ENCODE data around the gene FOXO3.

Gene FOXO3

DNA sequence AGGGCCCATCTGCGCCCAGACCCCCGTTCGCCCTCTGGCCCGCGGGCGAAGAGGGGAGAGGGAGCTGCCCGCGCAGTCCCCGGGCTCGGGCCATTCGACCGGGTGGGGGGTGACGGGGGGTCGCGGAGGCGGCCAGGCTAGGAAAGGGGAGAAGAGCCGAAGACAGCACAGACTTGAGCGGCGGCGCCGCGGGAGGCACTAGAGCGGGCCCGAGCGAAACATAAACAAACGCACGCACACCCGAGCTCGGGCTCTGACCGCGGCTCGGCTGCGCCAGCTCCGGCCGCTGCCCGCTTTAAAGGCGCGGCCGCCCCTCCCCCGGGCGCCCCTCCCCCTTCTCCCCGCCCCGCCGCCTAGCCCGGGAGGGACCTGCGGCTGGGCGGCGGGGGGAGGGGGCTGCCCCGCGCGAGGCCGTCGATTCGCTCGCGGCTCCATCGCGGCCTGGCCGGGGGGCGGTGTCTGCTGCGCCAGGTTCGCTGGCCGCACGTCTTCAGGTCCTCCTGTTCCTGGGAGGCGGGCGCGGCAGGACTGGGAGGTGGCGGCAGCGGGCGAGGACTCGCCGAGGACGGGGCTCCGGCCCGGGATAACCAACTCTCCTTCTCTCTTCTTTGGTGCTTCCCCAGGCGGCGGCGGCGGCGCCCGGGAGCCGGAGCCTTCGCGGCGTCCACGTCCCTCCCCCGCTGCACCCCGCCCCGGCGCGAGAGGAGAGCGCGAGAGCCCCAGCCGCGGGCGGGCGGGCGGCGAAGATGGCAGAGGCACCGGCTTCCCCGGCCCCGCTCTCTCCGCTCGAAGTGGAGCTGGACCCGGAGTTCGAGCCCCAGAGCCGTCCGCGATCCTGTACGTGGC lies at the start of gene FOXO3:
Gene FOXO3 (plus strand): TSS at position 455 of the 846 bp plus-strand sequence. CDS start 292 bp downstream, at position 747.
- TF ChIP-seq, protein P1, sequence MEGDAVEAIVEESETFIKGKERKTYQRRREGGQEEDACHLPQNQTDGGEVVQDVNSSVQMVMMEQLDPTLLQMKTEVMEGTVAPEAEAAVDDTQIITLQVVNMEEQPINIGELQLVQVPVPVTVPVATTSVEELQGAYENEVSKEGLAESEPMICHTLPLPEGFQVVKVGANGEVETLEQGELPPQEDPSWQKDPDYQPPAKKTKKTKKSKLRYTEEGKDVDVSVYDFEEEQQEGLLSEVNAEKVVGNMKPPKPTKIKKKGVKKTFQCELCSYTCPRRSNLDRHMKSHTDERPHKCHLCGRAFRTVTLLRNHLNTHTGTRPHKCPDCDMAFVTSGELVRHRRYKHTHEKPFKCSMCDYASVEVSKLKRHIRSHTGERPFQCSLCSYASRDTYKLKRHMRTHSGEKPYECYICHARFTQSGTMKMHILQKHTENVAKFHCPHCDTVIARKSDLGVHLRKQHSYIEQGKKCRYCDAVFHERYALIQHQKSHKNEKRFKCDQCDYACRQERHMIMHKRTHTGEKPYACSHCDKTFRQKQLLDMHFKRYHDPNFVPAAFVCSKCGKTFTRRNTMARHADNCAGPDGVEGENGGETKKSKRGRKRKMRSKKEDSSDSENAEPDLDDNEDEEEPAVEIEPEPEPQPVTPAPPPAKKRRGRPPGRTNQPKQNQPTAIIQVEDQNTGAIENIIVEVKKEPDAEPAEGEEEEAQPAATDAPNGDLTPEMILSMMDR (IDR thresholded peaks at IDR 0.05; ENCODE audit: low read depth, low read length): no peak
- Histone ChIP-seq H3K4me3 (ENCODE audit: low read depth, low read length) (peak within 1 kb of the TSS; percentile 98), H3K27me3 (ENCODE audit: insufficient read depth, low read depth, severe bottlenecking) (peaks cover 10% of the 10 kb centered on the region), H3K9me3 (ENCODE audit: severe bottlenecking) (no peaks in the 10 kb centered on the region), H3K27ac (peak within 1 kb of the TSS; percentile 81), H3K36me3 (no peaks in the 10 kb centered on the region)
- peak; percentile 88 for DNase-seq

DNA sequence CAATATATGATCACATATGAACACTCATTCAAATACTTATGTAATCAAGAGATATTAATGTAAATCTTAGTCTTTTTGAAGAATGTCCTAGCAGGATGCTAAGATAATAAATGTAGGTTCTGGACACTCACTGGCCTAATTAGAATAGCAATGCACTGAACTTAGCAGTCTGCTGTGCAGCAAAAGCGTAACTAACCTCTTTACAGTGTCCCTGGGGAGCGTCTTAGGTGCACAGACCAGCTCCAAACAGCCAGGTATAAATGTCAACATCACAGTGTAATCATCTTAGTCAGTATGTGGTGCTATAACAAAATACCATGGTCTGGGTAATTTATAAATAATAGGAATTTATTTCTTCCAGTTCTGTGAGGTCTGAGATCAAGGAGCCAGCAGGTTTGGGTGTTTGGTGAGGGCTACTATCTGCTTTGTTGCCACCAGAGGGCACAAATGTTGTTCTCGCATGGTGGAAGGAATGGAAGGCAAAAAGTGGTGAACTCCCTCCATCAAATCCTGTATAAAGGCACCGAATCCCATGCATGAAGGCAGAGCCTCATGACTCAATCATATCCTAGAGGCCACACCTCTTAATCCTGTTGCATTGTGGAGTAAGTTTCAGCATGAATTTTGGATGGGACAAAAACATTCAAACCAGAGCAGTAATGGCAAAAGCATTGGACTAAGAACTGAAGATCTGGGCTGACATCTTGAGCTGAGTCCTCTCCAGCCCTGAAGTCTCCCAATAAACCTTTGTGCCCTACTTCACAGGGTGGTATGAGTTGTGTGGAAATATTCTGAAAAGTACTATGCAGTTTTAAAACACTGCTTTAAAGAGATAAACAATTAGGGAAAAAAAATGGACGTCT lies 41.8 kb upstream of the FOXO3 start:
- DNase-seq: no peak
- Histone ChIP-seq H3K36me3 (no peaks in the 10 kb centered on the region), H3K27me3 (ENCODE audit: insufficient read depth, low read depth, severe bottlenecking) (no peaks in the 10 kb centered on the region), H3K4me3 (ENCODE audit: low read depth, low read length) (no peak overlapping the region), H3K27ac (no peak overlapping the region), H3K9me3 (ENCODE audit: severe bottlenecking) (no peaks in the 10 kb centered on the region)
- TF ChIP-seq, protein P1 (IDR thresholded peaks at IDR 0.05; ENCODE audit: low read depth, low read length): peak; percentile 61

DNA sequence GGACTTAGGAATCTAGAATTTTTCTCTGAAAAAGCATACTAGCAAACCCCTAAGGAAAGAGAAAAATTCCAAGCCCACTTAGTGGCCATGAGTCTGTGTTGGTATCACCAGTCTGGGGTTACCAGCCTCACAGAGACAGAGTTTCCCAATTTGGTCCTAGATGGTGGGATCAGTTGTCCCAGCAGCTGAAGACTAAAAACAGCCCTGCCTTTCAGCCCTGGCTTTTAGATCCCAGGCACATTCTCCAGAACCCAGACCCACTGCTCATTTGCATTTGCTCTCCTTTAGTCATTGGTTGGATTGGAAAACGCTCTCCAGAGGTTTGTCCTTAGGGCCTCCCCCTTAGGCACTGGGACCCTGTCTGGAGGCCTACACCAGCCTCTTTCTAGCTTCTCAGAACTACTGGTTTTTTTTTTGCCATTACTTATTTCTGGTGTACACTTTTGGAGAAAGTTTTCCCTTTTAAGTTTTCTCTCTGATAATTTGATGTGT lies 39.1 kb upstream of the FOXO3 start:
- Histone ChIP-seq H3K27ac (no peak overlapping the region), H3K9me3 (ENCODE audit: severe bottlenecking) (no peaks in the 10 kb centered on the region), H3K27me3 (ENCODE audit: insufficient read depth, low read depth, severe bottlenecking) (no peaks in the 10 kb centered on the region), H3K4me3 (ENCODE audit: low read depth, low read length) (no peak overlapping the region), H3K36me3 (no peaks in the 10 kb centered on the region)
- no peak for DNase-seq
- TF ChIP-seq, protein P1 (IDR thresholded peaks at IDR 0.05; ENCODE audit: low read depth, low read length): no peak

DNA sequence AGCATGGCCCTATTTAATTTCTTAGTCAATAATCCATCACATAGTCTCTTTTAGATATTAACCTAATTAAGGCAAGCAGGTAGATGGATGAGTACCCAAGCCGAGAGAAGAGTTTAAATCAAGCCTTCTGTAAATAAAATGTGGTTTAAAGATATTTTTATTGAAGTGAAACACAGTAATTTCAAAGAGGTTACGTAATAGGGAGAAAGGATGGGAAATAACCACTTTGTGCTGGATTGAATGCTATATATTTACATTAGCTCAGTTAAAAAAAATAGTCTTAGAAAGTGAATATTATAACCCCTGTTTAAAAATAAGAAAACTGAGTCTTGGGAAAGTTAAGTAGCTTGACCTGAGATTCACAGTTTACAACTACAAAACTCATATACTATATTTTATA lies 37.0 kb upstream of the FOXO3 start:
- no peaks in the 10 kb centered on the region for H3K27me3 ChIP-seq (ENCODE audit: insufficient read depth, low read depth, severe bottlenecking)
- H3K36me3 ChIP-seq: no peaks in the 10 kb centered on the region
- TF ChIP-seq, protein P1 (IDR thresholded peaks at IDR 0.05; ENCODE audit: low read depth, low read length): no peak
- no peak overlapping the region for H3K4me3 ChIP-seq (ENCODE audit: low read depth, low read length)
- no peak overlapping the region for H3K27ac ChIP-seq
- no peak for DNase-seq
- no peaks in the 10 kb centered on the region for H3K9me3 ChIP-seq (ENCODE audit: severe bottlenecking)

DNA sequence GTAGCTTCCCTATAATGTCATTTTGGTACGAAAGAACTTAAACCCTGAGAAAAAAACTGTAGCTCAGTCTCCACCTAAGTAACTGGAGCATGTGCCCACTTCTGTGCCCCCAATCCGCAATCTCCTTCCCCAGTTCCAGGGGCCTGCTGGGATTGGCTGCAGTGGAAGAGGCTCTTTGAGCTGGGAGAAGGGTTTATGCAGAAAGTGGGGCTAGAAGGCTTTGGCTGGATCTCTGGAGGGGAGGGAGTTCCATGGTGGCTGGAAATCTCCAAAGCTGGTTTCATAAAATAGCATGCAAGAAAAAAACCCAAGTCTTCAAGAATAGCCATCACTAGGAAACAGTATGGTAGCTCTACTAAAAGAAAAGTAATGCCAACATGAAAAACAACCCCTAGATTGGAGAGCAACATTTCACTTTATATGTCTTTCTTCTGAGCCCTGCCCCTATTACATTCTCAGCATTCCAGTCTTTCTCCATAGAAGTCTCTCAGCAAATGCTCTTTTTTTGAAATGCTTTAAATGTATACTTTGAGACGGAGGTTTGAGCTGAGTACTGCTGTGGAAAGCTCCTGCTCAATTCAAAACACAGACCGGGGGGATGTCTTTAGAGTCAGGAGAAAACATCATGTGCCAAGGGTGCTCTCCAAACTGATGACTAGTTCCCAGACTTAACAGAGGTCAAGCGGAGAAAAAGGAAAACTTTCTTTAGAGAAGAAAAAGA lies 36.0 kb upstream of the FOXO3 start:
- H3K9me3 ChIP-seq (ENCODE audit: severe bottlenecking): no peaks in the 10 kb centered on the region
- TF ChIP-seq, protein P1 (IDR thresholded peaks at IDR 0.05; ENCODE audit: low read depth, low read length): no peak
- H3K27ac ChIP-seq: no peak overlapping the region
- H3K36me3 ChIP-seq: no peaks in the 10 kb centered on the region
- no peaks in the 10 kb centered on the region for H3K27me3 ChIP-seq (ENCODE audit: insufficient read depth, low read depth, severe bottlenecking)
- no peak for DNase-seq
- no peak overlapping the region for H3K4me3 ChIP-seq (ENCODE audit: low read depth, low read length)
